Stimulated activated CD4-positive, alpha-beta T cell treated with anti-CD3 and anti-CD28 coated beads, Interleukin-15, amount 100 ng/mL, for 1 hour (primary cell): ENCODE measurements around the gene HOXD4.

Source experiments
- DNase-seq, 2 donors: peaks; one replicate each; pipeline ENCODE4 v3.0.0-alpha.2; 2020; ENCODE audit warnings: low read depth in 1 of 2, low spot score in 1 of 2

The HOXD4 gene

GRCh38 chr2:176156807-176157498, 5.6 kb downstream of the HOXD4 start, which contains the start of gene HOXD3:
TSS of gene HOXD3 (plus strand) at chr2:176157307. CDS start at chr2:176169115, 11,808 bp downstream.
- DNase-seq: no peak

- no peak for DNase-seq
Observed at GRCh38 chr2:176157499-176158185, 6.3 kb downstream of the HOXD4 start.

- DNase-seq: no peak
Observed at GRCh38 chr2:176158186-176158591, 6.8 kb downstream of the HOXD4 start.

GRCh38 chr2:176158855-176159662, 7.7 kb downstream of the HOXD4 start:
- no peak for DNase-seq

GRCh38 chr2:176159663-176160250, 8.4 kb downstream of the HOXD4 start:
- DNase-seq: no peak

GRCh38 chr2:176160251-176160985, 9.1 kb downstream of the HOXD4 start:
- no peak for DNase-seq

- no peak for DNase-seq
Observed at GRCh38 chr2:176160986-176161824, 9.9 kb downstream of the HOXD4 start.

- DNase-seq: no peak
Observed at GRCh38 chr2:176161825-176162626, 10.7 kb downstream of the HOXD4 start.

- DNase-seq: no peak
Observed at GRCh38 chr2:176162911-176163671, 11.7 kb downstream of the HOXD4 start.

GRCh38 chr2:176163672-176164056, 12.3 kb downstream of the HOXD4 start:
- DNase-seq: no peak

GRCh38 chr2:176164201-176164600, 12.9 kb downstream of the HOXD4 start:
- no peak for DNase-seq

- DNase-seq: no peak
Observed at GRCh38 chr2:176164611-176165369, 13.4 kb downstream of the HOXD4 start.

GRCh38 chr2:176165370-176166050, 14.2 kb downstream of the HOXD4 start:
- DNase-seq: no peak

- DNase-seq: no peak
Observed at GRCh38 chr2:176166272-176166671, 14.9 kb downstream of the HOXD4 start.

GRCh38 chr2:176167398-176167797, 16.0 kb downstream of the HOXD4 start:
- DNase-seq: no peak

GRCh38 chr2:176169181-176169580, 17.8 kb downstream of the HOXD4 start:
- no peak for DNase-seq

- DNase-seq: no peak
Observed at GRCh38 chr2:176169711-176170110, 18.4 kb downstream of the HOXD4 start.
